HG03135 (cell line): ENCODE results near the gene TLE3.

Source experiments
- ATAC-seq: cut with Tn5 transposase; IDR thresholded peaks from one replicate; pipeline ENCODE4 v1.9.1; 2021; ENCODE audit warnings: mild to moderate bottlenecking, moderate library complexity; ENCODE audit not compliant: unreplicated experiment

TLE3 gene

DNA sequence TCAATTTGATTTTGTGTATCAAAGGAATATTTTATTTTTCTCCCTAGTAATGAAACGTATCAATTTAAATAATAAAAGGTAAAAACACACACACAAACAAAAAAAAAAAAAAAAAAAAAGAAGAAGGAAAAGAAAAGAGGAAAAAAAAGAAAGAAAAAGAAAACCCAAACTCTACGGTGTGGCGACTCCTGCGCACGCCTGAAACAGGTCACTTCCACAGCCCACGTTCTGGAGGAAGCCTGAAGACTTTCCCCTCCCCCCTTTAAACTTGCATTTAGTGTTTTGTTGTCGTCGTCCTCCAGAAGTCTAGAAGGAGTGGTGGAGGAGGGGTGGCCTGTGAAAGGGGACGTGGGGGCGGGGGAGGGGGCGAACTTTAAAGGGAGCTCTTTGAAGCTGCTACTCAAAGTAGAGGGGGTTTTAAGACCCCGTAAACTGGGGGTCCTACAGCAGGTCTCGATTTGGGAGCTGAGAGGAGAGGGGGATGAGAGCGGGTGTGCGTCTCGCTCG is 2.3 kb upstream of the TLE3 start:
- ATAC-seq: no peak

DNA sequence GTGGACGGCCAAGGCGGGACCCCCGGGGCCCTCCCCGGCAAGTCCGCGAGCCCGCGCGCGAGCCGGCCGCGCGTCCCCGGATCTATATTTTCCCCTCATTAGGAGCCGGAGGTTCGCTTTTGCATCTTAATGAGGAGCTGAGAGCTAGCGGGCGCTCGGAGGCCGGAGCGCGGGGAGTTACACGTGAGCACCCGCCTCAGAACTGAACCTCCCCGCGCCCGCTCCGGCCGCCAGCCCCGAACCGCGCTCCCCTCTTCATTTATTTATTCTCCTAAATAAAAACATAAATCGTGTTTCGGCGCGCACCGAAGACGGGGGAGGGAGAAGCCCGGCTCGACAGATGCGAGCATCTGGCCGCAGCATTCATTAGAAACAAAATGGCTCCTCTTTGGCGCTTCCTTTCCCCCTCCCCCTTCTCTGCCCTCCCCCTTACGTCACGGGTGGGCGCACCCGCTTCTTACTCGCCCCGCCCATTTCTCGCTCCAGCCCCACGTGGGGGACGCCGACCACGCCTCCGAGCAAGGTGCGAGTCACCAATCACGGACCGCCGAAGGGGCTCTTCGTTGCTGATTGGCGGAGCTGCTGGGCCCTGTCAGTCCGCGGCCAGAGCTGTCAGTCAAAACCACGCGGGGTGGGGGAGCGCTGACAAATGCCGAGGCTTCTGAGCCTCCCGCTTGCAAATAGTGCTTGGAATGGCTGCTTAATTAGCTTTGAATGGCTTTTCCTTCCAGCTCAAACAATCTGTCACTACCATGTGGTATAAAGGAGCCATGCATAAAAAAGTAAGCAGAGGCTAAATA is 1.6 kb upstream of the TLE3 start:
- ATAC-seq: peak; percentile 51

DNA sequence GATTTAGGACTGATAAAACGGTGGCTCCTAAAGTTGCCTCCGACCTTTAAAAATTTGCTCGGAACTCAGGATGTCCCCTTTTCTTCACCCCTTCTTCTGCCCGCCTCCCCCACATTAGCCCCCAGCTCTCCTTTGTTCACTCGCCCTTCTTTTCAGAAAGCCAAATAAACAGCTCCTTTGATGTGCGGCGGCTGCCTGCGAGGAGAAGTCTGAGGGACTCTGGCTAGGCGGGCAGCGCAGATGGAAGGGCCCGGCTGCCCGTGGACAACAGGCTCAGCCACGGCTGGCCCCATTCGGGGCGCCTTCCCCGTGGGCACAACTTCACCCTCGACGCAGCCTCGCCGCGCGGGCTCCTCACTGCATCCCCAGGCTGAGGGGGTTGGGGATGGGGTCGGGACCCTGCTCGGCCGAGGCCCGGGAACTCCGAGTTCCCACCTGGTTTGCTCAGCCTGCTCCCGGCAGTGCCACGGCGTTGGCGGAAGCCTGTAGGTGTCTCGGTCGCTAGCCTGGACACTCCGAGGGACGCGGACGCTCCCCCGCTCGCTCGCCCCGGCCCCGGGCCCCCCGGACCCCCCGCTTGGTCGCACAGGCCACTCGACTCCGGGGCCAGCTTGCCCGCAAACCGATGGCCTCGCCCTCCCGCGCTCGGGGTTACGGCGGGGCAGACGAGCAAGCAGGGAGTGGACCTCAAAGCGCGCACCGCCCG is 897 bp upstream of the TLE3 start:
- no peak for ATAC-seq

DNA sequence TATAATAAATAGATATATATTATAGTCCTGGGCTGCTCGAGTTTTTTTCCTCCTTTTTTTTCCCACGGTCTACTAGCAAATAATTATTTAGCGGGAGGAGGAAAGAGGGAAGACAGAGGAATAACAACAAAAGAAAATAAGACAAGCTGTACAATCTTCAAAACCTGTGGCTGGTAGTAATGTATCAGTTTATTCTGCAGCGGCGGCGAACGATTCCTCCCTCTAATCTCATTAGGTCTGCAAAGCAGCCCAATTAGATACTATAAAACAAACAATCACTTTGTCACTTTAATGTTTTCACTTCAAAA is 390 bp upstream of the TLE3 start:
- ATAC-seq: no peak

DNA sequence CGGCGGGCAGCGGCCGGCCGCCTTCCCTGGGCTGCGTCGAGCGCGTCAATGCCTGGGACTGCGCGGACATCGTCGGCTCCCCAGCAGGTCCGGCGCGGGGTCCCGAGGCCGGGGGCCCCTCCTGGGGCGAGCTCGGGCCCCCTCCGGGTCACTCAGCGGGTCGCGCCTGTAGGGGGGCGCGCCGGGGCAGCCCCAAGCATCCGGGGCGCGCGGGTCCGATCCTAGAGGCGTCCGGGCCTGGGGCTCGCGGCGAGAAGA is 725 bp downstream of the TLE3 start:
- ATAC-seq: no peak

DNA sequence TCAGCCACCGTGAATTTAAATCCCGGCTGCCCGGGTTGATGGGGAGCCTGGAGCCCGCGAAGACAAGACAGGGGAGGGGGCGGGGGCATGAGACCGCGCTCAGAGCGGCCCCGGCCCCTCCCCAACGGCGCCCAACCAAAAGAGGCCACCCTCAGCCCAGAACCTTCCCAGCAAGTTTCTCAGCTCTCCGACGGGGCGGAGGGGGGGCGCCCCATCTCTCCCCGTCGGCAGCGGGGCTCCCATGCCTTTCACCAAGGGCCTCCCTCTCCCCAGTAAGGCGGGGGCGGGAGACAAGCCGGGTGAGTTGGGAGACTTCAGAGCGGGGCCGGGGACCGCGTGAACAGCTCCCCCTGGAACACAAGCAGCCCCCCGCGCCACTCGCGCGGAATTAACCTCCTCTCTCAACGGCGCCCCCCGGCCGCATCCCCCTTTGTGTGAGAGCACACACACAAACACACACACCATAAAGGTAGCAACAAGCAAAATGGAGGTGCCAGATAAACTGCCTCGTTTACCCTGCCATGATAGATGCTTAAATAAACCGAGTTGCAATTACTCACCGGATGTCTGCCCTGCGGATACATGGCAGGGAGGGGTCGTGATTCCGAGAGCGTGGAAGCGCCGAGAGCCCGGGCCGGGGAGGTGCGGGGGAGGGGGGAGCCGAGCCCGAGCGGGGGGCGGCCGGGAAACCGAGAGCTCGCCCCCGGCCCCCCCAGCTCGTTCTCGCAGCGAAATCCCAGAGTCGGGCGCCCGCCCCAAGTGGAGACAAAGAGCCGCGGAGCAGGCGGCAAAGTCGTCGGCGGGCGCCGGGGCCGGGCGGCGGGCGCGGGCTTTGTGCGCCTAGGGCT is 1.3 kb downstream of the TLE3 start:
- ATAC-seq: no peak

DNA sequence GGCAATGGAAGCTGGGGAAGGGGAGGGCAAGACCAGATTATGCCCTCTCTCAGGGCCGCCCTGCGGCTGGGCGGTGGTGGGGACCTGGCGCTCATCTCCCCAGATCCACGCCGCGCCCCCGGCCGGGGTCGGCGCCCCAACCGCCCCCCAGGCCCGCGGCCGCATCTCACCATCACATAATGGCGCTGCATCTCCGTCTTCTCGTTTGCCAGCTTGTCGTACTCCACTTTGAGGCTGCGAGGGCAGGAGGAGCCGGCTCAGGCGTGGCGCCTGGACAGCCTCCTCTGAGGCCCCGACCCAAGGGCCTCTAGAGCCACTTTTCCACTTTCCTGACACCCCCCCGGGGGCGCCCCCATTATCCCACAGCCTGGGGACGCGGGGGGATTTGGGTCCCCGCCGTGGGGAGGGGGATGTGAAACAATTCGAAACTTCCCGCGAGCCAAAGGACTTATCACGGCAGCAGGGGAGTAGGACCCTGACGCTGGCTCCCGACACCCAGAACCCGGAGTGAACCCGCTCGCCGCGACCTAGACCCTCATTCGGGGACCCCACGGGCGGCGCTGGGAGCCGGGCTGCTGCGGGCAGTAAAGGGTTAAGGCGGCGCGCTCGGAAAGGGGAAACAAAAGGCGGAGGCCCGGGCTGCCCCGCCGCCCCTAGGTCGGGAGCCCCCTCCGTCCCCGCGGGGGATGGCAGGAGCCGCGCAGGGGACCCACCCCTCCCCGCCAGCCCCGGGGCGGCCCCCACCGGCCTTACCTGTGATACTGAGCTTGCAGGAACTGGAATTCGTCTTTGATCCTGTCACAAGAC is 2.1 kb downstream of the TLE3 start:
- no peak for ATAC-seq

DNA sequence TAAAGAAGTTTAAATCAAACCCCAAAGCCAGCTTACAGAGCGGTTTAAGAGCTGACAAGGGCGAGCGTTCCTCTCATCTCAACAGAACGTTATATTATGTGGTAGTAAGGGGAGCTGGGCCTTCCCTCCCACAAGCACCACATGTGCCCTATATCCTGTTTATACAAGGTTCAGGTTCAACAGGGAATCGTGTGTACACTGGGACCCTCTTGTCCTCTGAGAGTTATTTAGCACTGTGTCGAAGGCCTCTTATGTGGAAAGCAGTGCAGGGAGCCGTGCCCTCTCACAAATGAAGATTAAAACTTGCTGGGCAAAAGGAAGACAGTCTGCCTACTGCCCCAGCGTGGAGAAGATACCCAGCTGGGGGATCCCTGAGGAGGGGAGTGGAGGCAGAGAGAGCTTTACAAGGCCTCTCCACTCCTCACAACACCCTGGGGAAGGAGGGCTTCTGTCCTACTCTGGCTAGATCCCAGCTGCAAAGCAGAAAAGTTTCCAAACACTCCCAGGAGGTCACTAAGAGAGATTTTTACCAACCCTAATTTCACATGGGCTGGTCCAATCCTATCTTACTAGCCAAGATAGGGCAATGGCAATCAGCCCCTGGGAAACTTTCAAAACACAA is 2.9 kb downstream of the TLE3 start:
- no peak for ATAC-seq

DNA sequence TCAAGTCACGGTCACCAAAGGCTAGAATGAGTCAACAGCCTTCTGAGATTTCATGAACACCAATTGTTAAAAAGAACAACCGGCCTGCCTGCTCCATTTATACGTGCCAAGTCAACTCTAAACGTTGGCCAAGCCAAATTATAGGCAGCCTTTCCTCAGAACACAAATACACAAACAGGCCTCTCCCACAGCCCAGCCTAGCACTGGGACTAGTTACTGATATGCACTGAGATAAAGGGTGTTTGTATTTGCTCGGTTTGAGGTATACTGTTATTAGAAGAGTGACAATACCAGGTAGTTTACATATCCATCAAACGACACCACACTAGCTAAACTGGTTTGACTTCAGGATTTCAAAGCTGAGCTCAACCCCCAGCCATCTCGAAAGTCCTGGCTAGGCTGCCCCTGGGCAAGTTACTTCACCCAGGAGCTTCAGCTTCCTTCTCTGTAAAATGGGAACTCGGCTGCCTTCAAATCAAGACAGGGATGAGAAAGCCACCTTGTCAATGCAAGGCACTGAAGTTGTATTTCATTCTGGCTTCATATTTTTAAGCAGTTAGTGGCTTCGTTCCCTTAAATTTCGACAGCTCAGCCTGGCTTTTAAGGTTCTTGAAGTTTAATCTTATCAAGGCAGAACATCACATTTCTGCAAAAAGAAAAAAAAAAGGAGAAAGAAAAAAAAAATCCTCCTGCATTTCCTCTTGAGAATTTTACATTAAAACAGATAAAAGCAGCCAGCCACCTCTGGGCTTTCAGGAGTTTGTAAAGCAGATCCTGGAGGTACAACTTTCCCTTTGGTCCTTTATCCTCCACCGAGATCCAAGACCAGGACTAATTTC is 4.0 kb downstream of the TLE3 start:
- no peak for ATAC-seq

DNA sequence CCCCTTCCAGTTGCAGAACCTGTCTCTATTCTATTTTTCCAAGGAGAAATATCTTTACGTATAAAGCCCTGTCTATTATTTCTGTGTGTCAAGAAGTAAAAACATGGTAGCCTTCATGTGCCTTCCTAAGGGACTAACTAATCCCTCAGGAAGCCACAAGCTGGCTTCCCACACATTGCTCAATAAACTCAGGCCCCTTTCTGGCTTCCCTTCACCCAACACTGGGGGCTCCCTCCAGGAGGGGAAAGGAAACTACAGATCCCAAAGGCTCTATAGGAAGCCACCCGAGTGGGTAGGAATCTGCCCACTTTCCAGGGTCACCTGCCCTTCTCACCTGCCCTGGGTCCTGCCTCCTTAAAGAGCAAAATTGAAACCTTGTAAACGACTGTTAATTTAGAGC is 4.6 kb downstream of the TLE3 start:
- no peak for ATAC-seq

DNA sequence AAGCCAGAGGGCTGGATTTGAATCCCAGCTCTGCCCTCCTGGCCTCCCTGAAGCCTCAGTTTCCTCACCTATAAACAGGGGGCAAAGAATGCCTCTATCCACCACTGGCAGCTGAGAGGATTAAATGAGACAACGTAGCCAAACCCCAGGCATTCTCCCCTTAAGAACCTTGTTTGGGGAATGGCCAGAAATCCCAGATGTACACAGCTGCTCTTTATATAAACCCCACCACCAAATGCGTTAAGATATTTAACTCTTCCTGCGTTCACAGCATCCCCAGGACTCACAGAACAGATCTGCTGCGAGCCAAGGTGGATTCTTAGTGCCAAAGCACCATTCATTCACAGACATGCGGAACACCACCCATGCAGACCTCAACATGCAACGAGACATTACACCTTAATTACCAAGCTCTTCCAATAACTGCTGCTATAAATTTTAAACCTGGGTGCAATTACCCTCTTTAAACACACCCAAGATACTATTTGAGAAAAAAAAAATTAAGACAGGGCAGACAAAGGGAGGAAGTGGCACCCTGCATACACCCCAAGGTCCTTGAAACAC is 5.2 kb downstream of the TLE3 start:
- no peak for ATAC-seq

DNA sequence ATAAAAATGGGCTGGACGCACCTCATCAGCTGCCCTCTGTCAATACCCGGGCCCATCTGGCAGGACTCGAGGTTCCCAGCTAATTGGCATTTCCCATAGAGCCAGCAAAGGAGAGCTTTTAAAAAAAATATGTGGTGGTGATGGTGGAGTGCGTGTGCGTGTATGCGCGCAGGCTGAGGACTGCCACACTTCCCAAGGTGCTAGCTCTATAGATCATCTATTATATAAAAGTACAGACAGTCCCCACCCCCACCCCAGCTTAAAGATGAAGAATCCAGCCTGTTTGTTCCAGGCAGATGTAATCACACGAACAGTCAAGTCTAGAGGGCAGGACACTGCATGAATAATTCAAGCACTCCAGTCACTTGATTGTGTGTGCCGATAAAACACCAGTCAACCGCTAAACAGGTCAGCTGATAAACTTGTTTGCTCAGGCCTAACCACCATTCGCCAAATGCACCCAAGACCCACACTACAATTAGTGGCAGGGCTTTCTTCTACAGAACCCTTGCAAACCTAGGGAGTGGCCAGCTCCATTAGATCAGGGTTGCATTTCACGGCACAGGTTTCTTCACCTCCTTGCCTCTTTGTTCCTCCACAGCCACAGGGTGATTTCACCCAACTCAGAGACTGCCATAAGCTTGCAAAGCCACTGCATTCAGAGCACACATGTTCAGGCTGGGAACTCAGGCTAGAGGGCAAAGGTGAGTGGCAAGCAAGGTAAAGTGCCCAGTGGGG is 5.8 kb downstream of the TLE3 start:
- no peak for ATAC-seq

DNA sequence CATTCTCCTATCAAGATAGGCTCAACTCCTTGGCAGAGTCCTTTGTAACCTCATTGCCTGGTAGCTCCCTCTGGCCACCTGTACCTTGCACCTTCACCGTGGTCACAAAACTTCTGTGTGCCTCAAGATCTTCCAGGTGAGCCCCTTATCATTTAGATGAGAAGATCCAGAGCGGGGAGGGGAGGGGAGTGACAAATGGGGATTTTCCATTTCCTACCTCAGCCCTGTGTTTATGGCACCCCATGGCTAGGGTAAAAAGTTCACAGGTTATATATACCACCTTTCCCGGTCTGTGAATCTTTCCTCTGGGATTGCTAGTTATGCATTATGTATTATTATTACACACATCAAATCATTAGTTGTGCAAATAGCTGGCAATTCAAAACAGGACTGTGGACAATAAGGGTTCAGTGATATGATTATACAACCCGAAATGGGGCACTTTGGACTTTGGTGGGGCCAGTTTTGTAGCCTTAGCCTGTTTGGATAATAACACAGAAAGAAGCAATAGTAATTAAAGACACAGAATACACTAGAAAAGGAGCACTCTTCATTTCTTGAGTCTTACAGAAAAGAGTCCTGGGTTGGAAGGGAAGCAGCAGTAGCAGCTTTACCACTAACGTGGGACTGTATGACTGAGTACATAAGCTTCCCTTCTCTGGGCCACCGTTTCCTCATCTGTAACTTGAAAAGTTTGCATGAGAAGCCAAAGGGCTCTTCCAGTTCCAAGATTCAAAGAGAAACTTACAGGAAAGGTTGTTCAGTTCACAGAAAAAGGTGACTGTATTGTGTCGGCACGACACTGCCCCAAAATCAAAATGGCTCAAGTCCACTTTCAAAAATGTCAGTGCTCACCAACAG is 7.1 kb downstream of the TLE3 start:
- ATAC-seq: no peak

DNA sequence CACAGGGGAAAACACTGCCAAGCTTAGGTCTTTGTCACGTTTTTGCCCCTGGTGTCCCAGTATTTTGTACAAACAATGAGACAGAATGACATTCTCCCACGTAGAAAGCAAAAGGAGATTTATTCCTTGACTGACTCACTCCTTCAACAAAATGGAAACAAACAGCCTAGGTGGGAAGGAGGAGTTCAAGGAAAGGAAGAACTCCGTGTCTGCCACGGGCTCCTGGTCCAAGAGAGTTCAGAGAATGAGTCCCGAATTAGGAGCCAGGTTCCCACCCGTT is 8.1 kb downstream of the TLE3 start:
- ATAC-seq: no peak

DNA sequence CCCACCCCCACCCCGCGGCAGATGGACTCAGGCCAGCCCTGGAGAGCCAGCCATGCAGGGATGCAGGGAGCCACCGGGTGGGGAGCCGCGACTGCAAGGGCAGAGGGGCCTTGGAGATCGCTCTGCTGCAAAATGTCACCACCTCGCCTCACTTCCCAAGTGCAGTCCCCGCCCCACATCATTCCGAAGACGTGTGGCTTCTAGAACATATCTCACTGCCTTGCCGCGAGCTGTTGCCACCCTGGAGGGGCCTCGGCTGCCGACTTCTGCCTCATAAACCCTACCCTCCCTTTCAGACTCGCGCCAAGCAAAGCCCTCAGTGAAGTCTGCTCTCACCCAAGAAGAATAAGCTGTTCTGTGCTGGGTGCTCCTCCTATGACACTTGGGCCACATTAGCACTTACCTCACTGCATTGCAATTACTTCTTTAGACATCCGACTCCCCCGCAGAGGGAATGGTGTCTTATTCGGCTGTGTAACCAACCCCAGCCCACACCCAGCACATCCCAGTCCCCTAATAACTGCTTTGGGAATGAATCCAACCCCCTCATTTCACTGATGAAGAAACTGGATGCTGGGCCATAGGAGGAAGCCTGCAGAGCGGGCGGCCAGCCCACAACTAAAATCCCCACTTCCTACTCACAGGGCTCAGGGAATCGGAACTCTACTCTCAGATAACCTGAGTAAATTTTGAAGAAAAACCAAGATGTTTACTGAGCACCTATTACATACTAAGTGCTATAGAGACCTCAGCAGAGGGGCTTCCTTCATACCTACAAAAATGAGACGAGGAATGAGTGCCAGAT is 8.6 kb downstream of the TLE3 start:
- ATAC-seq: no peak

DNA sequence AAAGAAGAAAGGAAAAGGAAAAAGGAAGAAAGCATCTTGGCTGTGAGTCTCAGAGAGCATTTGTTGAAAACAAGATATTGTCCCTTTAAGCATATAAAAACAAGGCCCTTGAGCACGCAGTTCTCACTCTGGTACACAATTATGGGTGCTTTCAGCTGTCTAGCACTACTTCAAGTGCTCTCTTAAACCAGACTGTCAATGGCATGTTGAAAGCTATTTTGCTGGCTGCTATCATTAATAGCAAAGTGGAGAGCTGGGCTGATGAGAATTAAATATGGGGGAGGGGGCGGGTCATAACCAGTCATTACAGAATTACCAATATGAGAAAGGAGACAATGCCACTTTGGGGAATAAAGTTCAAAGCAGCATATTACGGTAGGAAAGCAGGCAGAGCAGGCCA is 9.3 kb downstream of the TLE3 start:
- ATAC-seq: no peak

DNA sequence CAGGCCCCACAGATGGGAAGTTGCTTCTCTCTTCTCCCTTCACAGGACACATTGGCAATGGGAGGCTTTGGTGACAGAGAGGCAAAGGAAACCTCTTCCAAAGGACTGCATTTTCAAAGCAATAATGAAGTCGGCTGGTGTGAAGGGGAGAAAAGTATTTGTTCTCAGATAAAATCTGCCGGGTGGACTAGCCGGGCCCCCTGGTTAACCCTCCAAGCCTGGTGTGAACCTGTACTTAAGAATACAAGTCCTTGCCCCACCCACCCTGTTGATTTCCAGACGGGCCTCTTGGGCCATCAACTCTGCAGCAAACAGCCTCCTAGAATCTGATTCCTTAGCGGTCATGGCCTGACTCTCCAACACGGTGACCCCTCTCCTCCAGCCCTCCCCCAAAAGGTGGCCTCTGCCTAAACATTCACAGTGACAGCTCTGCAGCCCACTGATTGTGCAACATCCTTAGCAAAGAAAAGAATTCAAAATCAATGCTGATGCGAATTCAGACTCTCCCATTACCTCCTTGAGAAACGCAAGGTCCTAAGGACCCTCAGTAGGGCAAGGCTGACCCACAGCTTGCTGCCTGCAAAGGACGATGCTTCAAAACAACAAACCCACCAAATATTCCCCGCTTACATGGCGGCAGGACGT is 9.9 kb downstream of the TLE3 start:
- no peak for ATAC-seq
